Neural crest cell (in vitro differentiated cells): ENCODE measurements around the gene ELANE. TPM values are rescaled to one million over a fixed set of nuclear protein-coding genes. Genes with fewer than 3 reads are reported as not detected.
"Not testable (repeated sequence)": the region's sequence is repeated elsewhere in the genome, so short reads cannot be mapped to it uniquely, and the experiment has no call there.

Source experiments
- DNase-seq: peaks from one replicate; pipeline ENCODE4 v3.0.0; 2021; ENCODE audit warnings: low read depth, mixed read lengths, low spot score
- H3K27ac Mint-ChIP-seq: one replicate; pipeline ENCODE4 v1.8.0; 2021; ENCODE audit warnings: mild to moderate bottlenecking, mixed read lengths; ENCODE audit not compliant: unreplicated experiment
- H3K27me3 Mint-ChIP-seq: 2 replicates; pipeline ENCODE4 v1.8.0; 2021; ENCODE audit warnings: low read depth, mild to moderate bottlenecking, mixed read lengths
- H3K36me3 Mint-ChIP-seq: 2 replicates; pipeline ENCODE4 v1.8.0; 2021; ENCODE audit warnings: low read depth, mild to moderate bottlenecking, mixed read lengths
- H3K4me1 Mint-ChIP-seq: 2 replicates; pipeline ENCODE4 v1.8.0; 2021; ENCODE audit warnings: mixed read lengths
- H3K4me3 Mint-ChIP-seq: one replicate; pipeline ENCODE4 v1.8.0; 2021; ENCODE audit warnings: mild to moderate bottlenecking, mixed read lengths
- H3K9me3 Mint-ChIP-seq: 2 replicates; pipeline ENCODE4 v1.8.0; 2021; ENCODE audit warnings: mixed read lengths
- CTCF ChIP-seq: fragments of 200-600 bp; sonication (generic); conservative IDR thresholded peaks from 2 replicates; pipeline ENCODE4 v1.5.0; 2021; ENCODE audit warnings: antibody characterized with exemption, mild to moderate bottlenecking
- total RNA-seq: library from RNA; stranded (reverse); gene quantifications from 2 replicates; pipeline ENCODE4 v1.2.1, GENCODE V29; 2021

ELANE gene
- total RNA-seq, 1 donor from 2014 or later: not detected

- no peak overlapping the region for H3K27ac Mint-ChIP-seq
- TF ChIP-seq CTCF: no peak
- no peaks in the 10 kb centered on the region for H3K9me3 Mint-ChIP-seq
- H3K4me3 Mint-ChIP-seq: no peak overlapping the region
- peaks cover 8% of the 10 kb centered on the region for H3K4me1 Mint-ChIP-seq
- H3K36me3 Mint-ChIP-seq: no peaks in the 10 kb centered on the region
- H3K27me3 Mint-ChIP-seq: peaks cover 65% of the 10 kb centered on the region
- DNase-seq: no peak
These were observed 8.1 kb upstream of the ELANE start for GRCh38 chr19:843836-844545.

GRCh38 chr19:844546-844971 is 7.5 kb upstream of the ELANE start:
- Mint-ChIP-seq H3K4me3 (no peak overlapping the region), H3K9me3 (no peaks in the 10 kb centered on the region), H3K4me1 (peaks cover 8% of the 10 kb centered on the region), H3K36me3 (no peaks in the 10 kb centered on the region), H3K27ac (no peak overlapping the region), H3K27me3 (peaks cover 70% of the 10 kb centered on the region)
- no peak for TF ChIP-seq CTCF
- no peak for DNase-seq

GRCh38 chr19:845707-846521 is 6.2 kb upstream of the ELANE start:
- Mint-ChIP-seq H3K27me3 (peaks cover 72% of the 10 kb centered on the region), H3K4me3 (no peak overlapping the region), H3K9me3 (no peaks in the 10 kb centered on the region), H3K4me1 (peaks cover 8% of the 10 kb centered on the region), H3K27ac (no peak overlapping the region), H3K36me3 (no peaks in the 10 kb centered on the region)
- TF ChIP-seq CTCF: no peak
- DNase-seq: no peak

GRCh38 chr19:848386-848921 is 3.6 kb upstream of the ELANE start:
- Mint-ChIP-seq H3K4me1 (peaks cover 4% of the 10 kb centered on the region), H3K4me3 (no peak overlapping the region), H3K27me3 (peaks cover 54% of the 10 kb centered on the region), H3K27ac (no peak overlapping the region), H3K9me3 (no peaks in the 10 kb centered on the region), H3K36me3 (no peaks in the 10 kb centered on the region)
- DNase-seq: no peak
- TF ChIP-seq CTCF: no peak

- H3K4me3 Mint-ChIP-seq, H3K9me3 Mint-ChIP-seq, DNase-seq, H3K4me1 Mint-ChIP-seq, H3K36me3 Mint-ChIP-seq, H3K27ac Mint-ChIP-seq: not testable (repeated sequence)
- H3K27me3 Mint-ChIP-seq: peaks cover 50% of the 10 kb centered on the region
These were observed 2.9 kb upstream of the ELANE start for GRCh38 chr19:849195-849594.
